Activated CD8-positive, alpha-beta memory T cell treated with anti-CD3 and anti-CD28 coated beads, Interleukin-2, amount 10 ng/mL, durations not matched to agents 7 days and 5 days (primary cell): ENCODE measurements around the gene XIRP1. TPM values are rescaled to one million over a fixed set of nuclear protein-coding genes. Genes with fewer than 3 reads are reported as not detected.
A peak's percentile ranks its signal among the peaks of the same experiment; 100 is the strongest.

Experiments used
- ATAC-seq: fragments of 150-1000 bp; cut with Tn5 transposase; one replicate; pipeline ENCODE4 v1.10.0; 2021; ENCODE audit warnings: moderate library complexity
- CTCF ChIA-PET: fragments of 350-600 bp; sonication (Branson Sonifier 250); formaldehyde crosslinking; loops from one replicate; lab custom pipeline; 2021; ENCODE audit warnings: antibody characterized with exemption; lab: Charles Lee
- DNase-seq: peaks from one replicate; pipeline ENCODE4 v3.0.0-alpha.2; 2020
- H3K27ac Mint-ChIP-seq: one replicate; pipeline ENCODE4 v1.8.0; 2021; ENCODE audit warnings: mild to moderate bottlenecking, mixed read lengths
- H3K27me3 Mint-ChIP-seq: one replicate; pipeline ENCODE4 v1.8.0; 2021; ENCODE audit warnings: mixed read lengths
- H3K36me3 Mint-ChIP-seq: one replicate; pipeline ENCODE4 v1.8.0; 2021; ENCODE audit warnings: mild to moderate bottlenecking, mixed read lengths
- H3K4me1 Mint-ChIP-seq: one replicate; pipeline ENCODE4 v1.8.0; 2021; ENCODE audit warnings: mixed read lengths
- H3K4me3 Mint-ChIP-seq: one replicate; pipeline ENCODE4 v1.8.0; 2021; ENCODE audit warnings: mild to moderate bottlenecking, moderate library complexity, mixed read lengths
- H3K9me3 Mint-ChIP-seq: one replicate; pipeline ENCODE4 v1.8.0; 2022; ENCODE audit warnings: low read depth, mixed read lengths
- total RNA-seq, 2 experiments: library from RNA; stranded (reverse); gene quantifications; one replicate each; pipeline ENCODE4 v1.2.3, GENCODE V29; 2021

XIRP1 gene
- total RNA-seq, 2 experiments from 2014 or later, result 0.06 to 1.0 TPM

DNA sequence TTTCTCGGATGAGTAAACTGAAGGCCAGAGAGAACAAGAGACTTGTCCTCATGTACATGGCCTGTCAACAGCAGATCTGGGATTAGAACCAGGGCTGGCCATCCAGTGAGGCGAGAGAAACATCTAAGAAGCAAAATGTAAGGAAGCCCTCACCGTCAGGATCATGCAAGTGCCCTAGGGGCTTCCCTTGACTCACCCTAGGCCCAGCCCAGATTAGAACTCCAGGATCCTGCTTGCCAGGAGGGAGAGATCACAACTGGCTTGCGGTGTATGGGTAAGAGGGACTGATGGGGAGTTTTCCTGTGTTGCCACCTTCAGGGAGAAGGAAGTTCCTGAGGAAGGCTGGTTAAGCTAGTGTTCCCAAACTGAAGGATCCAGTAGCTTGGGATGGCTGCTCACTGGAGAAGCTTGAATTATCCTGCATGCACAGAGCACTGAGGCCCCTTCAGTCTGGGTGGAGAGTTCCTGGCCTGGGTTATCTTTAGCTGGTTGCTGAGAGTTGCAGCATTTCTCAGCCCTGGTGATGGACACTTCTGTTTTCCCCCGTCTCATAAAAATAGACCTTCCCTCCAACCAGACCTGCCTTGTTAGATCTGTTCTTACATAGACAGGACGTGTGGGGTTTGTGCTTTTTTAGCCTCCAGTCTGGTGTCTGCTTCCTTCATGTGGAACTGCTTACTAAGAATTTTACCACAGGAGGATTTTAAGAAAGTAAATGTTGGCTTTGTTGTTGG lies 28.2 kb upstream of the XIRP1 start:
- ATAC-seq (peak; percentile 73), DNase-seq (no peak)
- CTCF ChIA-PET, result interaction anchor here (1.1 to 3.1 kb wide), 2 partner anchors 31 to 71 kb away, joined by 3 to 14 read pairs; no protein-coding TSS in a partner anchor
- H3K9me3 Mint-ChIP-seq, result no peaks in the 10 kb centered on the region
- peaks cover 51% of the 10 kb centered on the region for H3K27me3 Mint-ChIP-seq
- no peaks in the 10 kb centered on the region for H3K36me3 Mint-ChIP-seq
- peak overlapping the region; percentile 35 for H3K27ac Mint-ChIP-seq
- H3K4me3 Mint-ChIP-seq, result no peak overlapping the region
- H3K4me1 Mint-ChIP-seq, result peaks cover 46% of the 10 kb centered on the region

GRCh38 chr3:39219702-39220101 lies 27.3 kb upstream of the XIRP1 start:
- no peaks in the 10 kb centered on the region for H3K36me3 Mint-ChIP-seq
- H3K4me3 Mint-ChIP-seq, result no peak overlapping the region
- CTCF ChIA-PET, result interaction anchor here (3.1 kb wide), 1 partner anchor 72 kb away, joined by 14 read pairs; no protein-coding TSS in a partner anchor
- DNase-seq, result no peak
- H3K4me1 Mint-ChIP-seq, result peaks cover 46% of the 10 kb centered on the region
- no peaks in the 10 kb centered on the region for H3K9me3 Mint-ChIP-seq
- no peak overlapping the region for H3K27ac Mint-ChIP-seq
- ATAC-seq, result no peak
- peaks cover 43% of the 10 kb centered on the region for H3K27me3 Mint-ChIP-seq

- Mint-ChIP-seq H3K4me1 (peaks cover 33% of the 10 kb centered on the region), H3K27ac (peak overlapping the region; percentile 37), H3K9me3 (no peaks in the 10 kb centered on the region), H3K27me3 (peaks cover 29% of the 10 kb centered on the region), H3K36me3 (no peaks in the 10 kb centered on the region), H3K4me3 (no peak overlapping the region)
- ATAC-seq (peak; percentile 51), DNase-seq (no peak)
- CTCF ChIA-PET, result interaction anchor here (1.6 to 3.7 kb wide), 3 partner anchors 72 to 162 kb away, joined by 6 to 18 read pairs (median 10); no protein-coding TSS in a partner anchor
These were observed 23.9 kb upstream of the XIRP1 start for GRCh38 chr3:39216176-39216790.

DNA sequence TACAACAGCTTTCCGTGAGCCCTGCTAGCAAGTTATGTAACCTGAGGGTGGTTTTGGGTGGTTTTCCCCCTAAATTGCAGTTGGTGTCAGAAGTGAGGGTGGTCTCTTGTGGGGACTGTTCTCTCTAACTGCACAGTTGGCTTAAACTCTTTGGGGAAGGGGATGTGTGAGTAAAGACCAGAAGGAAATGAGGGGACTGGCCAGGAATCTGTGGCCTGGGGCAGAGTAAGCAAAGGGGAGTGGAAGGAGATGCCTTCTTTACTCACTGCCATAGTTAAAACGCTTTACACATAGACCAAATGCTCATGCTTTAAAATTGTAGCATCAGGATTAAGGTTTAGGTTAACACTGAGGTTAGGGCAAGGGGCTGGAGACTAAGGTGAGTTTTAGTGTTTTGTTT lies 21.2 kb upstream of the XIRP1 start:
- no peaks in the 10 kb centered on the region for H3K9me3 Mint-ChIP-seq
- H3K36me3 Mint-ChIP-seq, result no peaks in the 10 kb centered on the region
- CTCF ChIA-PET, result interaction anchor here (0.9 to 2.5 kb wide), 2 partner anchors 13 to 74 kb away, joined by 3 to 13 read pairs; no protein-coding TSS in a partner anchor
- ATAC-seq (no peak), DNase-seq (no peak)
- no peak overlapping the region for H3K4me3 Mint-ChIP-seq
- peaks cover 27% of the 10 kb centered on the region for H3K4me1 Mint-ChIP-seq
- no peak overlapping the region for H3K27ac Mint-ChIP-seq
- peaks cover 21% of the 10 kb centered on the region for H3K27me3 Mint-ChIP-seq

DNA sequence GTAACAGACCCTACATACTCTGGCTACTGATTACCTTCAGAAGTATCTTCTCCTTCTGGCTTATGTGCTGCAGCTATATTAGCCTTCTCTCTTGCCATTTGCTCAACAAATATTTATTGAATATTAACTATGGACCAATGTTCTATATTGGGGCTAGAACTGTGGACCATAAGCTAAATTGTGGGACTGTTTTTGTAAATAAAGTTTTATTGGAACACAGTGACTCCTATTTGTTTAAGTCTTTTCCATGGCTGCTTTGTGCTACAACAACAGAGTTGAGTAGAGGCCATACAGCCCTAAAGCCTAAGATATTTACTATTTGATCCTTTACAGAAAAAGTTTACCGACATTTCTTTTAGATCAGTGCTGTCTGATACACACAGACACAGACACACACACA lies 20.3 kb upstream of the XIRP1 start:
- H3K9me3 Mint-ChIP-seq, result no peaks in the 10 kb centered on the region
- CTCF ChIA-PET, result interaction anchor here (0.9 to 2.5 kb wide), 3 partner anchors 12 to 79 kb away, joined by 3 to 13 read pairs (median 3); no protein-coding TSS in a partner anchor
- ATAC-seq (no peak), DNase-seq (no peak)
- no peaks in the 10 kb centered on the region for H3K36me3 Mint-ChIP-seq
- H3K4me3 Mint-ChIP-seq, result no peak overlapping the region
- H3K27me3 Mint-ChIP-seq, result peaks cover 22% of the 10 kb centered on the region
- H3K27ac Mint-ChIP-seq, result no peak overlapping the region
- peaks cover 32% of the 10 kb centered on the region for H3K4me1 Mint-ChIP-seq

GRCh38 chr3:39211332-39212130 lies 19.1 kb upstream of the XIRP1 start:
- H3K27ac Mint-ChIP-seq, result no peak overlapping the region
- H3K4me3 Mint-ChIP-seq, result no peak overlapping the region
- CTCF ChIA-PET, result interaction anchor here (1.0 kb wide), 1 partner anchor 77 kb away, joined by 6 read pairs; no protein-coding TSS in a partner anchor

DNA sequence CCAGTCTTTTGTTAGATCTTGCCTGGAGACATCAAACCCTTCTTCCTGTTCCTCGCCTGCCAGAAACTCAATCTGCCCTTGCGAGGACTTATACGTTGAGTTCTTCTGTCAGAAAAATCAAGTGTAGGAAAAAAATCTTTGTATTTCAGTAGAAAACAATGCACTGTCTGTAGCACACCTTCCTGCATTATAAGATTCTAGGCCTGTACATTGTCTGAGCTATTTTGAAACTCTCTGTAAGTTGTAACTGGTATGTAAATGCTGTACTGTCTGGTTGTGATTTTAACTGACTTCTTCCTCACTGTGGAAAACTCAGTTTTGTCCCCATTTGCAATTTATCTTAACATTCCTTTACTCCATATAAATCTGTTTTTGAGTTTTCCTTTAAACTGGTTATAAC lies 17.7 kb upstream of the XIRP1 start:
- Mint-ChIP-seq H3K36me3 (no peaks in the 10 kb centered on the region), H3K27me3 (peaks cover 21% of the 10 kb centered on the region), H3K27ac (no peak overlapping the region), H3K4me1 (peaks cover 16% of the 10 kb centered on the region), H3K9me3 (no peaks in the 10 kb centered on the region), H3K4me3 (no peak overlapping the region)
- no peak for DNase-seq
- no peak for ATAC-seq
- CTCF ChIA-PET, result interaction anchor here (1.1 to 4.0 kb wide), 5 partner anchors 7 to 104 kb away, joined by 3 to 34 read pairs (median 4); no protein-coding TSS in a partner anchor

More at GRCh38 chr3:39211332-39212130, 19.1 kb upstream of the XIRP1 start:
- ATAC-seq, result no peak
- no peak for DNase-seq
- no peaks in the 10 kb centered on the region for H3K9me3 Mint-ChIP-seq
- peaks cover 26% of the 10 kb centered on the region for H3K4me1 Mint-ChIP-seq
- H3K36me3 Mint-ChIP-seq, result no peaks in the 10 kb centered on the region
- peaks cover 24% of the 10 kb centered on the region for H3K27me3 Mint-ChIP-seq

- no peak overlapping the region for H3K4me3 Mint-ChIP-seq
- no peaks in the 10 kb centered on the region for H3K9me3 Mint-ChIP-seq
- no peak overlapping the region for H3K27ac Mint-ChIP-seq
- ATAC-seq (no peak), DNase-seq (no peak)
- no peaks in the 10 kb centered on the region for H3K36me3 Mint-ChIP-seq
- CTCF ChIA-PET, result interaction anchor here (1.1 to 4.0 kb wide), 6 partner anchors 8 to 103 kb away, joined by 3 to 34 read pairs (median 4); no protein-coding TSS in a partner anchor
- peaks cover 16% of the 10 kb centered on the region for H3K4me1 Mint-ChIP-seq
- peaks cover 25% of the 10 kb centered on the region for H3K27me3 Mint-ChIP-seq
These were observed 17.1 kb upstream of the XIRP1 start for GRCh38 chr3:39209329-39209970.

DNA sequence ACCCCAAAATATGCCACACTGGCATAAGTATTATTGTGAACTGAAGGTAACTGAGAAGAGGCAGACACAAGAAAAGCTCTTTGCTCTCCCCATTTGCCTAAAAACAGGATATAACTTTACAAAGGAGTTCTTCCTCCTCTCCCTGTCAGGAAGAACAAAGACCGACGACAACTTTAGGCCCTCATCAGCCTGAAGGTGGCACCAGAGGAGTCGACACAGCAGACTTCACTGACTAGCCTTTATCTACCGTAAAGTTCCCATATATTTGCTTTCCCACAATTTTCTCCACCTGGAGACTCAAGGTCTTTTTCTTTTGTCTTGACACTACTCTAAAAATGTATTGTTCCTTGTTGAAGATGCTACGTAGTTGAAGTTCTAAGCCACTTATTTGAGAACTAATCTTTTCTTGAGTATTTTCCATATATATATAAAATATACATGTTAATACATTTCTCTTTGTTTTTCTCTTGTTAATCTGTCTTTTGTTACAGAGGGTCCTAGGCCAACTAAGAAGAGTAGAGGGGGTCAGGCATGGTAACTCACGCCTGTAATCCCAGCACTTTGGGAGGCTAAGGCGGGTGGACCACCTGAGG lies 16.2 kb upstream of the XIRP1 start:
- H3K4me3 Mint-ChIP-seq, result no peak overlapping the region
- no peak for DNase-seq
- H3K36me3 Mint-ChIP-seq, result no peaks in the 10 kb centered on the region

GRCh38 chr3:39207361-39208186 lies 15.2 kb upstream of the XIRP1 start:
- CTCF ChIA-PET, result interaction anchor here (0.6 to 4.0 kb wide), 7 partner anchors 10 to 84 kb away, joined by 3 to 34 read pairs (median 4); no protein-coding TSS in a partner anchor
- Mint-ChIP-seq H3K27me3 (peaks cover 38% of the 10 kb centered on the region), H3K4me1 (peaks cover 16% of the 10 kb centered on the region), H3K4me3 (no peak overlapping the region), H3K27ac (no peak overlapping the region), H3K36me3 (no peaks in the 10 kb centered on the region), H3K9me3 (no peaks in the 10 kb centered on the region)
- no peak for DNase-seq
- no peak for ATAC-seq

More for the DNA sequence above, 16.2 kb upstream of the XIRP1 start:
- peaks cover 16% of the 10 kb centered on the region for H3K4me1 Mint-ChIP-seq
- CTCF ChIA-PET, result interaction anchor here (0.7 to 4.0 kb wide), 6 partner anchors 9 to 117 kb away, joined by 3 to 34 read pairs (median 5); no protein-coding TSS in a partner anchor
- H3K27ac Mint-ChIP-seq, result no peak overlapping the region
- peaks cover 30% of the 10 kb centered on the region for H3K27me3 Mint-ChIP-seq
- no peak for ATAC-seq
- no peaks in the 10 kb centered on the region for H3K9me3 Mint-ChIP-seq

DNA sequence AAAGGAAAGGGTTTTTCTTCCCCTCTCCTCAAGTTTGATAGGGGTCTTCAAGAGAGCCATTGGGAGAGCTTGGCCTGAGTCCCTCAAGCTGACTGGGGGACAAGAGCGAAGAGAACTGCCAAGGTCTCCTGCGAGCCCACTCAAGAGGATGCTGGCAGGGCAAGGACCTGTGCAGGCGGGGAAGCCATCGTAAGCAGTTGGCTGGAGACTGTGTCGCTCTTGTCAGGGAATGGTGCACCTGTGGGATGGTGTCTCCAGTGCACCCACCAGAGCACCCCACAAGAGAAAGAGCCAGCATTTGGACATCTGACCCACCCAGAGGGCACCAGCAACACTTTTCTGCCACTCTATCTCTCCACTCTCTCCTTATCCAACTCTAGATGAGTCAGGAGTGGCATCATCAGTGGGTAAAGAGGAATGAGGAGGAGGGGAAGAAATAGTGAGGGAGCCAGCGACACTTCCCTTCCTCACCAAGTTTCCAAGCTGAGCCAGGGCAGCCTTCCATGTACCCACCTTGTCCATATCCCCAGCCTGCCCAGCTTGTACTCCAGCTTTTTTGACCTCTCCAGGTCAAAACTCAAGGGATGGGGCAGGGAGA lies 13.6 kb upstream of the XIRP1 start:
- no peak for ATAC-seq
- H3K27me3 Mint-ChIP-seq, result peaks cover 43% of the 10 kb centered on the region

More for the DNA sequence above, 13.6 kb upstream of the XIRP1 start:
- CTCF ChIA-PET, result interaction anchor here (1.4 to 1.5 kb wide), 2 partner anchors 16 to 83 kb away, joined by 4 to 12 read pairs; no protein-coding TSS in a partner anchor
- H3K9me3 Mint-ChIP-seq, result no peaks in the 10 kb centered on the region
- no peak for DNase-seq
- no peak overlapping the region for H3K27ac Mint-ChIP-seq
- no peak overlapping the region for H3K4me3 Mint-ChIP-seq
- H3K4me1 Mint-ChIP-seq, result peaks cover 16% of the 10 kb centered on the region
- H3K36me3 Mint-ChIP-seq, result no peaks in the 10 kb centered on the region
